Retinal pigment epithelial cell (primary cell): ENCODE results near the gene ACSF3.
"Not testable (repeated sequence)": the region's sequence is repeated elsewhere in the genome, so short reads cannot be mapped to it uniquely, and the experiment has no call there.

Source experiments
- DNase-seq: peaks from one replicate; pipeline ENCODE4 v3.0.0-alpha.2; 2010; ENCODE audit warnings: low read depth
- H3K4me3 ChIP-seq: 2 replicates; pipeline ENCODE4 v1.5.1; 2011; ENCODE audit warnings: mild to moderate bottlenecking, low read length, control low read depth, moderate library complexity
- CTCF ChIP-seq: conservative IDR thresholded peaks from 2 replicates; pipeline ENCODE4 v1.5.1; 2011; ENCODE audit warnings: low read depth, low read length, control low read depth, inconsistent platforms

Gene ACSF3

GRCh38 chr16:89090669-89091426 is 2.8 kb upstream of the ACSF3 start:
- DNase-seq = no peak
- no peak overlapping the region for H3K4me3 ChIP-seq
- no peak for TF ChIP-seq CTCF

- no peak for DNase-seq
- H3K4me3 ChIP-seq = no peak overlapping the region
- TF ChIP-seq CTCF = no peak
Measured at GRCh38 chr16:89092013-89092412, 1.6 kb upstream of the ACSF3 start.

GRCh38 chr16:89093252-89093601 is 425 bp upstream of the ACSF3 start:
- not testable (repeated sequence) for DNase-seq
- peak overlapping the region; percentile 45 for H3K4me3 ChIP-seq

GRCh38 chr16:89094252-89094879 is 714 bp downstream of the ACSF3 start:
- no peak for TF ChIP-seq CTCF
- peak overlapping the region; percentile 74 for H3K4me3 ChIP-seq
- DNase-seq = no peak

GRCh38 chr16:89094880-89095258 is 1.2 kb downstream of the ACSF3 start:
- H3K4me3 ChIP-seq = peak overlapping the region; percentile 74
- TF ChIP-seq CTCF = no peak

GRCh38 chr16:89095491-89095951 is 1.9 kb downstream of the ACSF3 start:
- no peak for TF ChIP-seq CTCF
- H3K4me3 ChIP-seq = no peak overlapping the region
- no peak for DNase-seq

More at GRCh38 chr16:89094880-89095258, 1.2 kb downstream of the ACSF3 start:
- no peak for DNase-seq

- no peak for TF ChIP-seq CTCF
- no peak for DNase-seq
- H3K4me3 ChIP-seq = no peak overlapping the region
Measured at GRCh38 chr16:89096042-89096717, 2.5 kb downstream of the ACSF3 start.
